LNCAP (cell line): Measurements from ENCODE around the gene EPB41.

Experiments used
- TF ChIP-seq, protein P1 (sequence below): fragments of 450-650 bp; IDR thresholded peaks from 2 replicates; pipeline ENCODE4 v1.5.1; 2017; ENCODE audit warnings: mild to moderate bottlenecking

EPB41 gene

DNA sequence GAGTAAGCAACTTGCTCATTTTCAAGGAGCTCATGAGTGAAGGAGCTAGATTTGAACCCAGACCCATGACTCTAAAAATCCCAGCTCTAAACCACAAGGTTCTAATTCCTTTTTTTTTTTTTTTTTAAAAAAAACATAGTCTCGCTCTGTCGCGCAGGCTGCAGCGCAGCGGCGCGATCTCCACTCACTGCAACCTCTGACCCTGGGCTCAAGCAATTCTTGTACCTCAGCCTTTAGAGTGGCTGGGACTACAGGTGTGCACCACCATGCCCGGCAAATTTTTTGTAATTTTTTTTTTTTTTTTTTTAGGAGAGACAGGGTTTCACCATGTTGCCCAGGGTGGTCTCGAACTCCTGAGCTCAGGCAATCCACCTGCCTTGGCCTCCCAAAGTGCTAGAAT lies 253.5 kb downstream of the EPB41 start:
- TF ChIP-seq, protein P1, sequence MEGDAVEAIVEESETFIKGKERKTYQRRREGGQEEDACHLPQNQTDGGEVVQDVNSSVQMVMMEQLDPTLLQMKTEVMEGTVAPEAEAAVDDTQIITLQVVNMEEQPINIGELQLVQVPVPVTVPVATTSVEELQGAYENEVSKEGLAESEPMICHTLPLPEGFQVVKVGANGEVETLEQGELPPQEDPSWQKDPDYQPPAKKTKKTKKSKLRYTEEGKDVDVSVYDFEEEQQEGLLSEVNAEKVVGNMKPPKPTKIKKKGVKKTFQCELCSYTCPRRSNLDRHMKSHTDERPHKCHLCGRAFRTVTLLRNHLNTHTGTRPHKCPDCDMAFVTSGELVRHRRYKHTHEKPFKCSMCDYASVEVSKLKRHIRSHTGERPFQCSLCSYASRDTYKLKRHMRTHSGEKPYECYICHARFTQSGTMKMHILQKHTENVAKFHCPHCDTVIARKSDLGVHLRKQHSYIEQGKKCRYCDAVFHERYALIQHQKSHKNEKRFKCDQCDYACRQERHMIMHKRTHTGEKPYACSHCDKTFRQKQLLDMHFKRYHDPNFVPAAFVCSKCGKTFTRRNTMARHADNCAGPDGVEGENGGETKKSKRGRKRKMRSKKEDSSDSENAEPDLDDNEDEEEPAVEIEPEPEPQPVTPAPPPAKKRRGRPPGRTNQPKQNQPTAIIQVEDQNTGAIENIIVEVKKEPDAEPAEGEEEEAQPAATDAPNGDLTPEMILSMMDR = no peak
